ENCODE measurements around the gene BTBD1. TPM values are rescaled to one million over a fixed set of nuclear protein-coding genes. Genes with fewer than 3 reads are reported as not detected.

BTBD1 gene
- polyA plus RNA-seq, 1 of the 3 experiments (the other 2 are of a cell fraction), result 34.4 TPM

GRCh38 chr15:83106994-83107840 is 40.2 kb upstream of the BTBD1 start, which contains the start of gene TM6SF1:
TM6SF1 (plus strand) TSS chr15:83107645; CDS start chr15:83107681, 36 bp downstream.
- Histone ChIP-seq H3K4me1 (ENCODE audit: control insufficient read depth in 1 of 2, insufficient read depth in 2 of 2, low read depth in 1 of 2, low read length in 1 of 2) (peaks cover 0 to 10% of the 10 kb centered on the region in 2 experiments; a peak in 1 of 4 replicates), H3K9me3 (no peaks in the 10 kb centered on the region), H3K36me3 (replicated peaks in 1 of 2; ENCODE audit: control insufficient read depth in 1 of 2, insufficient read depth in 2 of 2, low read length in 1 of 2) (no peaks in the 10 kb centered on the region), H3K9ac (no peak within 1 kb of the TSS), H4K20me1 (ENCODE audit: insufficient read depth) (no peaks in the 10 kb centered on the region), H3K9me2 (no peaks in the 10 kb centered on the region), H3K4me2 (peak within 1 kb of the TSS; percentile 69), H3K4me3 (ENCODE audit: low read depth in 2 of 2, low read length in 1 of 2) (peak within 1 kb of the TSS; percentile 53 to 56), H2AFZ (ENCODE audit: low read depth) (peak within 1 kb of the TSS; percentile 29; the same call in 1 of the 2 replicates), H3K27me3 (ENCODE audit: insufficient read depth) (peaks cover 14% of the 10 kb centered on the region; the same call in 1 of the 2 replicates), H3K79me2 (ENCODE audit: insufficient read depth) (no peaks in the 10 kb centered on the region), H3F3A (replicated peaks; ENCODE audit: insufficient read depth) (no peaks in the 10 kb centered on the region), H3K27ac (ENCODE audit: low read depth in 2 of 2, low read length in 1 of 2) (no peak within 1 kb of the TSS)
- WGBS (ENCODE audit: low lambda C conversion rate), result 3% methylated on average over 41 of the region's 97 CpGs
- CTCF ChIA-PET, result interaction anchor here (0.9 to 1.2 kb wide), 2 partner anchors 96 to 97 kb away, joined by 3 read pairs; partner anchors contain the start of gene C15orf40
- POLR2A ChIA-PET, result interaction anchor here (0.5 kb wide), 1 partner anchor 88 kb away, joined by 4 read pairs; no protein-coding TSS in a partner anchor
- TF ChIP-seq CTCF (IDR thresholded peaks at IDR 0.05), result no peak
- no peak for TF ChIP-seq ELF1 (IDR thresholded peaks at IDR 0.05)
- TF ChIP-seq JUND (IDR thresholded peaks at IDR 0.05), result no peak
- TF ChIP-seq FOSL2 (IDR thresholded peaks at IDR 0.05; ENCODE audit: borderline replicate concordance, low read depth), result no peak
- TF ChIP-seq RAD21 (IDR thresholded peaks at IDR 0.05; ENCODE audit: low read length), result no peak
- no peak for TF ChIP-seq MEF2A (IDR thresholded peaks at IDR 0.05; ENCODE audit: borderline replicate concordance, low read depth)
- no peak for TF ChIP-seq CHD2 (IDR thresholded peaks at IDR 0.05; ENCODE audit: low read length, partially characterized antibody)
- no peak for TF ChIP-seq USF2 (IDR thresholded peaks at IDR 0.05; ENCODE audit: borderline replicate concordance, low read depth, low read length)
- no peak for TF ChIP-seq USF1 (IDR thresholded peaks at IDR 0.05; ENCODE audit: borderline replicate concordance, low read depth)
- DNase-seq, result peak; percentile 80

GRCh38 chr15:83105440-83105839 is 38.4 kb upstream of the BTBD1 start:
- Histone ChIP-seq H3K4me3 (ENCODE audit: low read depth in 2 of 2, low read length in 1 of 2) (no peak overlapping the region), H3K4me2 (no peak overlapping the region), H3F3A (replicated peaks; ENCODE audit: insufficient read depth) (no peaks in the 10 kb centered on the region), H3K4me1 (ENCODE audit: control insufficient read depth in 1 of 2, insufficient read depth in 2 of 2, low read depth in 1 of 2, low read length in 1 of 2) (peaks cover 0 to 10% of the 10 kb centered on the region in 2 experiments; a peak in 1 of 4 replicates), H2AFZ (ENCODE audit: low read depth) (no peak overlapping the region), H3K79me2 (ENCODE audit: insufficient read depth) (no peaks in the 10 kb centered on the region), H4K20me1 (ENCODE audit: insufficient read depth) (no peaks in the 10 kb centered on the region), H3K36me3 (replicated peaks in 1 of 2; ENCODE audit: control insufficient read depth in 1 of 2, insufficient read depth in 2 of 2, low read length in 1 of 2) (no peaks in the 10 kb centered on the region), H3K27me3 (ENCODE audit: insufficient read depth) (peaks cover 21% of the 10 kb centered on the region; the same call in 1 of the 2 replicates), H3K27ac (ENCODE audit: low read depth in 2 of 2, low read length in 1 of 2) (no peak overlapping the region), H3K9ac (no peak overlapping the region), H3K9me2 (no peaks in the 10 kb centered on the region), H3K9me3 (no peaks in the 10 kb centered on the region)
- POLR2A ChIA-PET, result no interaction called here
- TF ChIP-seq YY1 (IDR thresholded peaks at IDR 0.05; ENCODE audit: low read depth), result no peak
- TF ChIP-seq EP300 (IDR thresholded peaks at IDR 0.05; ENCODE audit: borderline replicate concordance in 1 of 2, low read depth in 1 of 2, low read length in 1 of 2), result no peak
- TF ChIP-seq TEAD4 (IDR thresholded peaks at IDR 0.05; ENCODE audit: borderline replicate concordance, insufficient read depth), result no peak
- no peak for TF ChIP-seq CHD2 (IDR thresholded peaks at IDR 0.05; ENCODE audit: low read length, partially characterized antibody)
- no peak for TF ChIP-seq FOXM1 (IDR thresholded peaks at IDR 0.05; ENCODE audit: low read depth)
- TF ChIP-seq TCF12 (IDR thresholded peaks at IDR 0.05), result no peak
- TF ChIP-seq RAD21 (IDR thresholded peaks at IDR 0.05; ENCODE audit: low read length), result no peak
- no peak for TF ChIP-seq GABPA (IDR thresholded peaks at IDR 0.05; ENCODE audit: low read depth)
- no peak for TF ChIP-seq RFX5 (IDR thresholded peaks at IDR 0.05; ENCODE audit: low read length)
- no peak for DNase-seq
- CTCF ChIA-PET, result interaction anchor here (0.6 kb wide), 1 partner anchor 45 kb away, joined by 3 read pairs; no protein-coding TSS in a partner anchor
- 86% methylated on average over 1 of the region's 1 CpG for WGBS (ENCODE audit: low lambda C conversion rate)
